ENCODE results near the gene MARF1.
"Not testable (repeated sequence)": the region's sequence is repeated elsewhere in the genome, so short reads cannot be mapped to it uniquely, and the experiment has no call there.

MARF1 gene

DNA sequence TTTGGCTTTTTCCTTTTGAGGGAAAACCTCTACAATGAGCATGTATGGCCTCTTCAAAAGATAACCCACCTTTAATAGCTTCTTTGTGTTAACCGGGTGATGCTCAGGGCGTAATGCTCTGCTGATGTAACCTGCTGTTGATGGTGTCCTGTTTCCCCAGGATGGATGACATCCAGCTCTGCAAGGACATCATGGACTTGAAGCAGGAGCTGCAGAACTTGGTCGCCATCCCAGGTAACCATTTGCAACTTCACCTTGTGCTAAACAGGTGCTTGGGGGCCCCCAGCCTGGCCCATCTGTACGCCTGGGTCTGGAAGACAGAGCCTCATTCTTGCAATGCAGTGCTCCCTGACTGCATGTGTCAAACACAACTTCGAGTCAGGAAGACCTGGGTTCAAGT is 75.1 kb downstream of the MARF1 start:
- DNase-seq (ENCODE audit: low spot score), result no peak

GRCh38 chr16:15566095-15566494 is 76.9 kb downstream of the MARF1 start:
- no peak for DNase-seq (ENCODE audit: low spot score)

DNA sequence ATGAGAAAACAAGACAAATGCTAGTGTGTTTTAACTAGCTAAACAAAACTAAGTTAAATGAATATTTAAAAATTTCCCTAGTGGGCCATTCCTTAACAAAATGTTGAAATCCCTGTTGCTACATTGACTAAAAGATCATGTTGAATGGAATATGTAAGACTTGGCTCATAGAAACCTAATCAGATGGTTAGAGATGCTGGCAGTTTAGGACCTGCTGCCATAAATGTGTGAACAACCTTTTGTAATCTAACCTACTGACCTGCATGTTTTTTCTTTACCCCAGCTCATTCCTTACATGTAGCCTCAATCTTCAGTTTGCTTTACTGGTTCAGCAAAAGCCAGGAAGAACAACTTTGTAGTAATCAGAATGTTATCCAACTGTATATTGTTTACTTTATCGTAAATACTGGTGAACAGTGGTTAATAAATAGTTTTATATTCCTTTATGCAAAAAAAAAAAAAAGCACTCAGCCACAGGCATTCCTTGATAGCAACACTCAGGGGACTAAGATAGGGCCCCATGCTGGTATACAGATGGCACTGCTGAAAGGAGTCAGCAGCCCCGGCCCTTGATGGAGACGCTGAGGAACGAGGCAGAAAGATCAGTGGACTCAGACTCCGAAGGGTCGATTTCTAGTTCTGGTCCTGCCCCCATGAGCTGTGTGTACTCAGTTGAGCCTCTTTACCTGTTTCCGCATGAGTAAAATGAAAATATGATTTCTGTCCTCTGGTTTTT is 78.2 kb downstream of the MARF1 start:
- no peak for DNase-seq (ENCODE audit: low spot score)

- DNase-seq (ENCODE audit: low spot score), result no peak
These were observed 83.8 kb downstream of the MARF1 start for GRCh38 chr16:15559176-15559575.

DNA sequence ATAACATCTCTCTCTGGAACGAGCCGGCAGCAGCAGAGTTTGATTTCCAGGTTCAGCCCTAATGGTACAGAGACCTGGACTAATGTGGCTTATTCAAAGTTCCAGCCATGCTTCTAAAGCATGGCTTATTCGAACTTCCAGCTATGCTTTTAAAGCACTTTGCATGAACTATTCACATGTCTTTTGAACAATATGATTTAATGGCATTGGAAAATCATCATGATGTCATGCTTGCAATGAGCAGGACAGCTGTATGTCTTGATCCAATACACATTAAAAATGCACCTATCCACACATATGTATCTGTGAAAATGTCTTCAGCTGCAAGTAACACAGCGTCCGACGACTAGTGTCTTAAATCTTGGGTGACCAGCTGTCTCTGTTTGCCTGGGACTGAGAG is 85.7 kb downstream of the MARF1 start:
- DNase-seq (ENCODE audit: low spot score), result no peak

DNA sequence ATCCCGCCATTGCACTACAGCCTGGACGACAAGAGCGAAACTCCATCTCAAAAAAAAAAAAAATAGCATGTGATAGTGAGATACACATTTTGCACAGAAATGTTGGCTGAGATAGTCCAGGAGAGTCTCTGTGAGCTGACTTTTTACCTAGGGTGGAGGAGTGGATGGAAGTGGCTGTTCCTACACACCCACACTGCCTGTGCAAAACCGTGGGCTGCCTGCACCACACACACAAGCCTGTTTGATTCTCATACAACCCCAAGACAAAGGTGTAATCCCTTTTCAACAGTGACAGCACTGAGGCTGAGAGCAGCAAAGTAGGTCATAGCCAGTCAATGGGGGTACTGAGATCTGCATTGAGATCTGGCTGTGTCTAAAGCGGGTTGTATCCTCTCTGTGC is 86.8 kb downstream of the MARF1 start:
- no peak for DNase-seq (ENCODE audit: low spot score)

DNA sequence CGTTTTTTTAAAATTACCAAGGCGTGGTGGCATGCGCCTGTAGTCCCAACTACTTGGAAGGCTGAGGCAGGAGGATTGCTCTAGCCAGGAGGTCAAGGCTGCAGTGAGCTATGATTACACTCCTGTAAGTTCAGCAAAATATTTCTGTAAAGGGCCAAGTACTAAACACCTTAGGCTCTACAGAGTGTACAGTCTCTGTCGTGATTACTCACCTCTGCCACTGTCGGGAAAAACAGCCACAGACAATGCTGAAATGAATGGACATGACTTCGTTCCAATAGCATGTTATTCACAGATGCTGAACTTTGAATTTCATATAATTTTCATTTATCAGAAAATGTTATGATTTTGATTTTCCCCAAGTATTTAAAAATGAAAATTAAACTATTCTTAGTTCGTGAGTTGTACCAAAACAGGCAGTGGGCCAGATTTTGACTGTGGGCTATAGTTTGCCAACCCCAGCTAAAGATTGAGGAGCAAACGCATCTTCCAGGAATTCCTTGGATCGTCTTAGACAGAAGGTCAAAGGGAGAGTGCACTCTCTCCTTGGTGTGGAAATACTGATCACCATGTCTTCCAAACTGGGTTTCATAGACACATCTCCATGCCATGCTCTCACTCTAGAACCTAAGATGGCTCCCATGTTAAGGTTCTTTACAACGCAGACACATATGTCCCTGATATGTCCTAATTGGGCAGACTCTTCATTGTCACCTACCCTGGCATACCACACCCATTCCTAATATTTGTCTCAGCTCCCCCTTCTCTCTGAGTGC is 89.5 kb downstream of the MARF1 start:
- DNase-seq (ENCODE audit: low spot score), result no peak

DNA sequence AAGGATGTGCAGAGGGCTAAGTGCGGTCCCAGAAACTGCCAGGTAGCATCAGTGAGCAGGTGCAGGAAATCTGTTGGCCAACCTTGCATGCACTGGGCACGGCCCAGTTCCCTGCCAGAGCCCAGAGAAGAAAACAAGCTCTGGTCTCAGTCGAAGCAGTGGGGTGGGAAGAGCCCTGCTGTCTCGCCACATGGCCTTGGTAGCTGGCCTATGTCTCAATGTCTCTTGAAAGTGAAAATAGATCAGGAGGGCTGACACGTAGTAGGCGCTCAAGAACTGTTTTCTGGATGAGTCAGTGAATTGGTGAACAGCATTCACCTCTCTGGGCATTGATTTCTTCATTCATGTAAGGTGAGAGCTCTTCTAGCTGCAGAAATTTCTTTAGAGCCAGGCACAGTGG is 90.4 kb downstream of the MARF1 start:
- peak; percentile 32 for DNase-seq (ENCODE audit: low spot score)

DNA sequence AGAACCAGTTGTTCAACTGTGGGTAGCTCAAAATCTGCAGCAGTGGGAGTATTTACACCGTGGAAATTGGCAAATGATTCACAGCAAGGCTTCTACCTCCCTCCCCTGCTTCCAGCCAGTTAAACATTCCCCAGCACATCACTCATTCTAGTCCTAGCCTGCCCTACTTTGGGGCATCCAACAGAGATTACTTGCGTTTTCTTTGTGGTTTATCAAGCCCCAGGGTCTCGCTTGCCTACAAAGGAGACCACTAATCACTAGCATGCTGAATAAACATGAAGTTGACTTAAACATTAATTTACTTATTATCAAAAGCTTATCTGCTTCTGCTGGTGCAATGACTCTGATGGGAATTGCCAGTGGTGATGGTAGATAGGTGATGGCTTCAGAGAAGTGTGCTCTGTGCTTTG is 94.5 kb downstream of the MARF1 start:
- peak; percentile 55 for DNase-seq (ENCODE audit: low spot score)

DNA sequence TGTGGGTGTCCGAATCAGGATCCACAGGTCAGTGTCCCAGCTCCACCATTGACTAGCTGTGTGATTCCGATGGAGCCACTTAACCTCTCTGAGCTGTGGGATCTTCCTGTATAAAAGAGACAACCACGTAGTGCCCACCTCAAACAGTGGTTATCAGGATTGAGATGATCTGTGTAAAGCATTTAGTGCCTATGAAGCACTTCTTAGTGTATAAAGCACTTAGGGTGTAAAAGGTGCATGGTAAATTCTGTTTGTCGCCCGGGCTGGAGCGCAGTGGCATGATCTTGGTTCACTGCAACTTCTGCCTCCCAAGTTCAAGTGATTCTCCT is 95.2 kb downstream of the MARF1 start:
- DNase-seq (ENCODE audit: low spot score), result no peak

- DNase-seq (ENCODE audit: low spot score), result not testable (repeated sequence)
These were observed 95.7 kb downstream of the MARF1 start for GRCh38 chr16:15547072-15547767.

DNA sequence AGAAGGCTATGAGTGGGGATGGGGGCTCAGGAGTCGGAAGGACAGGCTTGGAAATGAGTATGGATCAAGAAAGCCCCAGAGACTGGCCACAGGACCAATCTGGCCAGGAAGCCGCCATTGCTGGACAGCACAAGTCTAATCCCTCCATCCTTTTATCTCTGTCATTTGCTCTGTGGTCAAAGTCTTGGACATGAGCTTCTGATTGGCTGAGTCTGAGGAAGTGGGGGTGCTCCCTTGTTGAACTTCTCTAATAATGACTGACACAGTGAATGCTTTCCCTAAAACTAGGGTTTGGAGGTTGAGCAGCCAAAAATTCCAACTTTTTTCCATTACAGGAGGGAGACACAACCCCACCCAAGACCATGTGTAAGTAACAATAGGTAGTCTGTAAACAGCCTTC is 97.4 kb downstream of the MARF1 start:
- no peak for DNase-seq (ENCODE audit: low spot score)

GRCh38 chr16:15544405-15544804 is 98.5 kb downstream of the MARF1 start:
- no peak for DNase-seq (ENCODE audit: low spot score)
